HG03159 (cell line): ENCODE data around the gene CBLIF.
"Not testable (repeated sequence)": the region's sequence is repeated elsewhere in the genome, so short reads cannot be mapped to it uniquely, and the experiment has no call there.

Experiments
- ATAC-seq: cut with Tn5 transposase; IDR thresholded peaks from one replicate; pipeline ENCODE4 v1.9.1; 2021; ENCODE audit warnings: mild to moderate bottlenecking, moderate library complexity; ENCODE audit not compliant: unreplicated experiment

The CBLIF gene

GRCh38 chr11:59801160-59801706, 44.1 kb downstream of the CBLIF start:
- ATAC-seq = no peak

- no peak for ATAC-seq
These were observed 44.8 kb downstream of the CBLIF start for GRCh38 chr11:59800390-59801025.

GRCh38 chr11:59794417-59794816, 50.9 kb downstream of the CBLIF start:
- ATAC-seq = no peak

- ATAC-seq = no peak
These were observed 52.8 kb downstream of the CBLIF start for GRCh38 chr11:59792507-59792906.

GRCh38 chr11:59791639-59792038, 53.7 kb downstream of the CBLIF start:
- no peak for ATAC-seq

- no peak for ATAC-seq
These were observed 57.5 kb downstream of the CBLIF start for GRCh38 chr11:59787816-59788215.

GRCh38 chr11:59787255-59787588, 58.1 kb downstream of the CBLIF start:
- ATAC-seq = no peak

- ATAC-seq = no peak
These were observed 59.5 kb downstream of the CBLIF start for GRCh38 chr11:59785818-59786217.

- ATAC-seq = not testable (repeated sequence)
These were observed 60.9 kb downstream of the CBLIF start for GRCh38 chr11:59784441-59784840.

- ATAC-seq = no peak
These were observed 61.6 kb downstream of the CBLIF start for GRCh38 chr11:59783632-59784090.

GRCh38 chr11:59782080-59782479, 63.2 kb downstream of the CBLIF start:
- ATAC-seq = no peak

- no peak for ATAC-seq
These were observed 65.8 kb downstream of the CBLIF start for GRCh38 chr11:59779487-59779886.
